GM12891 (cell line): ENCODE data around the gene P4HB.
A peak's percentile ranks its signal among the peaks of the same experiment; 100 is the strongest.

ENCODE experiments used
- DNase-seq: peaks from one replicate; pipeline ENCODE4 v3.0.0; 2011; ENCODE audit warnings: low spot score; ENCODE audit not compliant: insufficient read length
- FAIRE-seq: peaks from 2 replicates; lab custom pipeline; 2011; peaks lifted over from hg19 to GRCh38; lab: Jason Lieb, UNC
- PAX5 ChIP-seq: IDR thresholded peaks from 2 replicates; pipeline ENCODE4 v1.6.1; 2011; ENCODE audit warnings: low read length, moderate library complexity, mild to moderate bottlenecking; ENCODE audit not compliant: insufficient read depth, severe bottlenecking
- POLR2A ChIP-seq: IDR thresholded peaks from 2 replicates; pipeline ENCODE4 v1.6.1; 2011; ENCODE audit warnings: low read depth, low read length, control low read depth
- POLR2AphosphoS5 ChIP-seq: IDR thresholded peaks from 2 replicates; pipeline ENCODE4 v1.6.1; 2011; ENCODE audit warnings: low read depth, low read length, control low read depth
- POU2F2 ChIP-seq: IDR thresholded peaks from 2 replicates; pipeline ENCODE4 v1.6.1; 2011; ENCODE audit warnings: low read depth, mild to moderate bottlenecking, control low read depth, low read length, moderate library complexity
- SPI1 ChIP-seq: IDR thresholded peaks from 2 replicates; pipeline ENCODE4 v1.6.1; 2011; ENCODE audit warnings: low read depth, low read length, control low read depth
- TAF1 ChIP-seq: IDR thresholded peaks from 2 replicates; pipeline ENCODE4 v1.6.1; 2011; ENCODE audit warnings: low read depth, low read length, control low read depth

Gene P4HB

DNA sequence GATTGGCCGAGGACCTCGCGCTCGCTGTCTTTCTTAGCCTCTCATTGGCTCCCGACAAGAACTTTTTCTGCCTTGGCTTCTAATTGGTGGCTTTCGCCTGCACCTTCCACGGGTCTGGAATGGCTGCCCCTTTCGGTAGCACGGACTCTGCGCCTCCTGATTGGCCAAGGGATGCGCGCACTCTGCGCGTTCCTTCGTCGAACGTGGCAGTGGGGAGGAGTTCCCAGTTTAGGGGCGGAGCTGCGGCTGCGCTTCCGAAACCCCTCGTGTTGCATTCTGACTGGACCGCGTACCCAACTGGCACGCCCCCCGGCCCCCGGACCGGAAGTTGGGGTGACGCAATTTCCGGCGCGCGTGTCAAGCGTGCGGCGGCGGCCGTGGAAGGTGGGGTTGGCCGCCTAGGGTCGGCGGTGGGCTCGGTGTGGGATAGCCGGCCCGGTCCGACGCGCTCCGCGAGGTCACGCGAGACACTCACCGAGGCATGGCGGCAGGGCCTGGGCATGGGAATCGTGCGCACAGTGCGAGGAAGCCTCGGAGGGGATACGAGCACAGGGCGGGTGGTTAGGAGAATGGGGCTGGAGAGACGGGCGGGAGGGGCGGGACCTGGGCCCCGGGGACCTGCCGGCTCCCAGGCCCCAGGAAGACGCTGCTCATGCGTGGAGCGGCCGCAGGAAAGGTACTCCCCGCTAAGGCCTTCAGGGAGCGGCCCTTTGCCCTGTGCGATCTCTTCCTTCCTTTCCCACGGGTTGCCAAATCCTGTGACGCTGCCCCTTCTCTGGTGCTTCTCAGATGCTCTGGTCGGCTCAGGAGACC is 627 bp upstream of the P4HB start:
- peak; percentile 37; the same call in 1 of the 2 replicates for TF ChIP-seq POU2F2
- peak; percentile 81 for TF ChIP-seq POLR2AphosphoS5
- peak; percentile 78 for TF ChIP-seq POLR2A
- no peak for TF ChIP-seq SPI1
- TF ChIP-seq TAF1, result peak; percentile 44
- no peak for TF ChIP-seq PAX5
- DNase-seq (peak; percentile 99), FAIRE-seq (peak; percentile 99)

DNA sequence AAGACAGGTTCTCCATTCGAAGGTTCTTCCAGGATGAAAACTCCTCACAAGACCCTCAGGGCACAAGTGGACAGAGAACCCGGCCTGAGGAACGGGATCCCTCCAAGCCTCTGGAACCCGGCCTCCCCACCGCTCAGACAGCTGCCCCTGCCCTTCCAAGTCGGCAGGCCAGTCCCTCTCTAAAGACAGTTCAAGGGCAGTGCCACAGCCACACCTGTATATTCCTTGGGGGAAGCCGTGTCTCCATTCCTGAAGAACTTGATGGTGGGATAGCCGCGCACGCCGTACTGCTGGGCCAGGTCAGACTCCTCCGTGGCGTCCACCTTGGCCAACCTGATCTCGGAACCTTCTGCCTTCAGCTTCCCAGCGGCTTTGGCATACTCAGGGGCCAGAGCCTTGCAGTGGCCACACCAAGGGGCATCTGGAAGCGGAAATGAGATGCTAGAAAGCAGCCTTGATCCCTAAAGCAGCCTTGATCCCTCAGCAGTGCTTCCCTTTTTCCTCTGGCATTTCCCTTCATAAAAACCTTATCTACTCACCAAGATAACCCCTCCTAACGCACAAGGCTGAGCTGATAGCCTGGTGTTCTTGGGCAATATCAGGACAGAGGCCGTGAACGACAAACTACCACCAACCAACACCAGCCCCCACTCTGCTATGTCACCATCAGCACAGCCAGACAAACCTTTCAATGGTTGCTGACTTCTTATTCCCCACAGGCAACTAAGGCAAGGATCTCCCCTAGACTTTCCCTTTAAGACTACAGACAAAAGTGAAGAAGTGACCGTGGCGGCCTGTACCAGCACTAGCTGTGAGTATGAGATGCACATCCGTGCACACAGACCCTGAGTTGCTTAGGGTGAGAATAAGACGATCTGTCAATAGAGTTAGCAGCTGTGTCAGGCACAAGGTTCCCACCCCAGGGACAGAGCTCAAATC is 1.1 kb downstream of the P4HB start:
- peak; percentile 72 for FAIRE-seq
- DNase-seq, result no peak
- no peak for TF ChIP-seq TAF1
- peak; percentile 9; the same call in 1 of the 2 replicates for TF ChIP-seq POLR2A

GRCh38 chr17:81858170-81858966 is 2.0 kb downstream of the P4HB start:
- no peak for DNase-seq
- FAIRE-seq, result no peak
- TF ChIP-seq POU2F2 (no peak), SPI1 (no peak), POLR2A (peak; percentile 26; the same call in 1 of the 2 replicates), TAF1 (no peak)

DNA sequence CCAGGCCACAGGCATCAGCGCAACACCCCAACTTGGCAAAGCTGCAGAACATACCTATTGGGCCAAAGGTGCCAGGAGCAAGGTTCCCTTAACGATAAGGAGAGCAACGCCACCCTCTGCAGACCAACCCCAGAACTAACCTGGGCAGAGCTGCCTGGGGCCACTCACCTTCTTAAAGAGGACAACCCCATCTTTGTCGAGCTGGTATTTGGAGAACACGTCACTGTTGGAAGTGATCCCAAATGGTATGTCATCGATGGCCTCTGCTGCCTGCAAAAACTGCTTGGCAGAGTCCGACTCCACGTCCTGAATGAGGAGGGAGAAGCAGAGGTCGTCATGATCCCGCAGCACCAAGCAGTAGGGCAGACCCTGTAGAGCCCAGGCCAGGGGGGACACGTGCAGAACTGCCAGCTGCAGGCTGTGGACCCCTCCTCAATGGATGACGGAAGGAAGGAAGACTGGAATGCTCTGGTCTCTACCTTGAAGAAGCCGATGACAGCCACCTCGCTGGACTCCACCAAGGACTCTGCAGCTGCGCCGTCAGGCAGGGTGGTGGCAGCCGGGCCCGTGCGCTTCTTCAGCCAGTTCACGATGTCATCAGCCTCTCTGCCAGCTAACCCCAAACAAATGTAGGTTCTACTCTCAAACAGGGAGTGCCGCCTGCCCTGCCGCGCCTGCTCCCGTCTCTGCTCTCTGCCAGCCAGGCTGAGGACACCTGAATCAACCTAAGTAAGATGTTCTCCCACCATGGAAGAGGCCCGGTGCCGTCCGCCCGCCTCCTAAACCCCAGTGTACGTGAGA is 5.2 kb downstream of the P4HB start:
- FAIRE-seq, result no peak
- DNase-seq, result no peak
- peak; percentile 43; the same call in 1 of the 2 replicates for TF ChIP-seq POLR2A
- no peak for TF ChIP-seq PAX5
- no peak for TF ChIP-seq TAF1
- TF ChIP-seq SPI1, result no peak

GRCh38 chr17:81852237-81852636 is 8.1 kb downstream of the P4HB start:
- FAIRE-seq (no peak), DNase-seq (no peak)
- TF ChIP-seq TAF1 (no peak), POU2F2 (no peak), POLR2A (peak; percentile 37; the same call in 1 of the 2 replicates), SPI1 (no peak), PAX5 (no peak), POLR2AphosphoS5 (no peak; the same call in 1 of the 2 replicates)

GRCh38 chr17:81851423-81851822 is 8.9 kb downstream of the P4HB start:
- no peak for TF ChIP-seq POU2F2
- no peak for TF ChIP-seq SPI1
- no peak for TF ChIP-seq PAX5
- no peak for TF ChIP-seq POLR2AphosphoS5
- TF ChIP-seq TAF1, result no peak
- TF ChIP-seq POLR2A, result no peak
- DNase-seq (no peak), FAIRE-seq (no peak)

GRCh38 chr17:81849457-81849856 is 10.9 kb downstream of the P4HB start:
- DNase-seq (no peak), FAIRE-seq (no peak)
- no peak for TF ChIP-seq PAX5
- 0 out of 2 replicates have a peak, but pooled peaks have one; percentile 27 for TF ChIP-seq POLR2A
- TF ChIP-seq POU2F2, result no peak

DNA sequence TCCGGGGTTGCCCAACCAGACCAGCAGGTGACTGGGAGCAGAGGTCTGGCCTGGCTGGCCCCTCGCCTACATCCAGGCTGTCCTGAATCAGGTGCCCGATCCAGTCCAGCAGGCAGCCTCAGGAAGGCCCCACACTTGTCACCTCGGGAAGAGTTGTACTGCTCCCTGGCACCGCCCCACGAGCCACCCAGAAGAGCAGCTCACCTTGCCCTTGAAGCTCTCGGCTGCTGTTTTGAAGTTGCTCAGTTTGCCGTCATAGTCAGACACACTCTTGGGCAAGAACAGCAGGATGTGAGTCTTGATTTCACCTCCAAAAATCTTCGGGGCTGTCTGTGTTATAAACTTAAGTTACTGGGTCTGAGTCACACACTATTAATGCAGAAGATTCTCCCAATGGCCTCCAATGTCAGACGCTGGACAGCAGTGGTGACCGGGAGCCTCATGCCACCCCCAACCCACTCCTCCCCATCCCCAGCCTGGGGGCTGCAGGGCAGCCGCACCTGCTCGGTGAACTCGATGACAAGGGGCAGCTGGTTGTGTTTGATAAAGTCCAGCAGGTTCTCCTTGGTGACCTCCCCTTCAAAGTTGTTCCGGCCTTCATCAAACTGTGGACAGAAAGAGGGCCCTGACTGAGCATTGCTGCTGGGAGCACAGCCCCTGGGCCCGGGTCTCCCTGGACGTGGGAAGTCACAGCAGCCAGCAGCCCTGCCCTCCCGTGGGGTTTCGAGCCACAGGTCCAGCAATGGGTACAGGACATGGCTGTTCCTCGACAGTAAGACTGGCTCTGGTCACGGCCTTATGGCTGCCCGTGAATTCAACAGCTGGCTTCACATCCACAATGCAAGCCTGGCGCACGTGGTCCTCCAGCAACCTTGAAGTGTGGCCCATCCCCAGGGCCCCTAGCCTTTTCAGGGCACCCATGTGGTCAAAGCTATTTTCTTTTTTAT is 13.3 kb downstream of the P4HB start:
- TF ChIP-seq POLR2AphosphoS5, result peak; percentile 22; the same call in 1 of the 2 replicates
- no peak for TF ChIP-seq PAX5
- no peak for DNase-seq
- FAIRE-seq, result no peak
